ENCODE data around the gene CLTCL1.
A peak's percentile ranks its signal among the peaks of the same experiment; 100 is the strongest.
"Not testable (repeated sequence)": the region's sequence is repeated elsewhere in the genome, so short reads cannot be mapped to it uniquely, and the experiment has no call there.

The CLTCL1 gene

GRCh38 chr22:19291580-19292457 lies at the start of gene CLTCL1:
Gene CLTCL1 (minus strand): TSS chr22:19291719. CDS start chr22:19291641, 78 bp downstream.
- peak; percentile 54 for DNase-seq (ENCODE audit: low read depth)

- no peak for DNase-seq (ENCODE audit: low read depth)
Observed at GRCh38 chr22:19337137-19337536, 45.6 kb upstream of the CLTCL1 start.

- DNase-seq (ENCODE audit: low read depth): no peak
Observed at GRCh38 chr22:19336133-19337075, 44.9 kb upstream of the CLTCL1 start.

DNA sequence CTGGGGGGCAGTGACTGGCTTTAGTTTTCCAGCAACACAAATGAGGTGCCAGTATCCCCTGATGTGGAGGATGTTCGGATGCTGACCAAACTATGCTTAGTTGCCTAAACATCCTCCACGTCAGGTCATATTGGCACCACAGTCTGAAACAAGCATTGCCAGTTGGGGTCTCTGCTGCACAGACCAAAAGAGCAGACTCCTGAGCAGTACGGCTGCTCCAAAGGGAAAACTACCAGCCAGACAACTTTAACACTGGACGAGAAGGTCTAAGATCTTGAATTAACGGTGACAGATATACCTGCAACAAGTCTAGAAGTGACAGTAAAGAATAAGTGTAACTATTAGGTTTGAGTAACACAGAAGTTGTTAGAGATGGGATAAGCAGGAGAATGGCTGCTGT lies 40.5 kb upstream of the CLTCL1 start:
- no peak for DNase-seq (ENCODE audit: low read depth)

- DNase-seq (ENCODE audit: low read depth): no peak
Observed at GRCh38 chr22:19331474-19331873, 40.0 kb upstream of the CLTCL1 start.

DNA sequence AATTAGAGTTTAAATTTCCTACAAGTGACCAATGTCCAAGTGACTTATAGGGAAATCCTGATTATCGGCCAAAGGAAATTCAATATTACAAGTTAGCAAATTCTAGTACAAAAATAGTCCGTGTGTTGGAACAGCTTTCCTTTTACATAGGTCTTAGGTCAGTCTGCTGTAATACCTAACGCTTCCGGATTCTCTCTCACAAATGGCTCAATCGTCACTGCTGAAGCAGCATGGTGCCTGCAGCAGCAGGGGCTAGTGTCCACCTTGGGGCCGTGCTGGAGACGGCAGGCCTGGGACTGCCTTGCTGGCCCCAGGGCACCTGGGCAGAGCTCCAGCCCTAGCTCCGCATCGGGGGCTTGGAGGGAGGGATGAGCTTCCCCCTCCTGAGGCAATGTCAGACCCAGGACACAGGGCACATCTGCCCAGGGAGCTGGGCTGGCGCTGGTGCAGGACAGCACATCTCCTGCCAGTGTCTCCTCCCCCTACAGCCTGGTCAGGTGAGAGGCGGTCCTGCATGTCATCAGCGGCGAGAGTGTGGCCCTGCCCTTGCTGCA lies 39.4 kb upstream of the CLTCL1 start:
- no peak for DNase-seq (ENCODE audit: low read depth)

DNA sequence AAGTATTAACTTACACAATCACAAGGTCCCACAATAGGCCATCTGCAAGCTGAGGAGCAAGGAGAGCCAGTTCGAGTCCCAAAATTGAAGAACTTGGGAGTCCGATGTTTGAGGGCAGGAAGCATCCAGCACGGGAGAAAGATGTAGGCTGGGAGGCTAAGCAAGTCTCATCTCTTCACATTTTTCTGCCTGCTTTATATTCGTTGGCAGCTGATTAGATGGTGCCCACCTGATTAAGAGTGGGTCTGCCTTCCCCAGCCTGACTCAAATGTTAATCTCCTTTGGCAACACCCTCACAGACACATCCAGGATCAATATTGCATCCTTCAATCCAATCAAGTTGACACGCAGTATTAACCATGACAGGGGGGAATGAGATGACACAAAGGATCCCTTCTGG lies 38.7 kb upstream of the CLTCL1 start:
- DNase-seq (ENCODE audit: low read depth): not testable (repeated sequence)

DNA sequence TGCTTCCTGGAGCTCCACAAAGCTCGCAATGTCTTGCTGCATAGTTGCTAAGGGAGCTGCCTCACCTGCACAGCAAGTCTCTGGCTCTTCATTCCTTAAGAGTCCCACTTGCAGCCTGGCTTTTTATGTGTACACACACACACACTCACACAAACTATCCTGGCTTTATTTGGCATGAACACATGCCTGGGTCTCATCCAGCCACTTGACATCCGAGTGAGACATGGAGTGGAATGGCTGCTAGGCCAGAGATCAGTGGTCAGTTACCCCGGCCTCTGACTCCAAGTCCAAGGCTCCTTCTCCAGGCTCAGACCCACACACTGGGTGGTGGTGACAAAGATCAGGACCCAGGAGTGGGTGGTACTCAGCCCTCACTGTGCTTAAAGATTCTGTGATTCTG lies 37.9 kb upstream of the CLTCL1 start:
- no peak for DNase-seq (ENCODE audit: low read depth)

GRCh38 chr22:19325296-19325948 lies 33.9 kb upstream of the CLTCL1 start:
- DNase-seq (ENCODE audit: low read depth): no peak

GRCh38 chr22:19323420-19323819 lies 31.9 kb upstream of the CLTCL1 start:
- not testable (repeated sequence) for DNase-seq (ENCODE audit: low read depth)

GRCh38 chr22:19321757-19322156 lies 30.2 kb upstream of the CLTCL1 start:
- no peak for DNase-seq (ENCODE audit: low read depth)

- DNase-seq (ENCODE audit: low read depth): not testable (repeated sequence)
Observed at GRCh38 chr22:19320136-19320535, 28.6 kb upstream of the CLTCL1 start.

- no peak for DNase-seq (ENCODE audit: low read depth)
Observed at GRCh38 chr22:19319281-19319680, 27.8 kb upstream of the CLTCL1 start.

DNA sequence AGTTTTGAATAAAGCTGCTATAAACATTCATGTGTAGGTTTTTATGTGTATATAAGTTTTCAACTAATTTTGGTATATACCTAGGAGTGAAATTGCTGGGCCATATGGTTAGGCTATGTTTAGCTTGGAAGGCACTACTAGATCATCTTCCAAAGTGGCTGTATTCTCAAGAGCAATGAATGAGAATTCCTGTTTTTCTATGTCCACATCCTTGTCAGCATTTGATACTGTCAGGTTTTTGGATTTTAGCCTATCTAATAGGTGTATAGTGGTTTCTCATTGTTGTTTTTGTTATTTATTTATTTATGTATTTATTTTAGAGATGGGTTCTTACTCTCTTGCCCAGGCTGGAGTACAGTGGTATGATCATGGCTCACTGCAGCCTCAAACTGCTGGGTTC lies 26.3 kb upstream of the CLTCL1 start:
- no peak for DNase-seq (ENCODE audit: low read depth)

DNA sequence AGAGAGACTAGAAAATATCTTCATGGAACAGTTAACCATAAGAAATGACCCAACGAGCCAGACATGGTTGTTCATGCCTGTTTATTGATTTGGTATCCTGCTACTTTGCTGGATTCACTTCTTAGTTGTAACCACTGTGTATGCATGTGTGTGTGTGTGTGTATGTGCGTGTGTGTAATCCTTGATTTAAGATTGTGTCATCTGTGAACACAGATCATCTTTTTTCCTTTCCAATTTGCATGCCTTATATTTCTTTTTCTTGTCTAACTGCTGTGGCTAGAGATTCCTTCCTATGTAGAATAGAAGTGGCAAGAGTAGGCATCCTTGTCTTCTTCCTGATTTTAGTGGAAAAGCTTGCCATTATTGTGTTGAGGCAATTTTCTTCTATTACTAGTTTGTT lies 16.4 kb upstream of the CLTCL1 start:
- DNase-seq (ENCODE audit: low read depth): no peak

- DNase-seq (ENCODE audit: low read depth): not testable (repeated sequence)
Observed at GRCh38 chr22:19306535-19306934, 15.0 kb upstream of the CLTCL1 start.

GRCh38 chr22:19304547-19304946 lies 13.0 kb upstream of the CLTCL1 start:
- DNase-seq (ENCODE audit: low read depth): no peak

GRCh38 chr22:19303785-19304184 lies 12.3 kb upstream of the CLTCL1 start:
- no peak for DNase-seq (ENCODE audit: low read depth)

- no peak for DNase-seq (ENCODE audit: low read depth)
Observed at GRCh38 chr22:19295733-19296132, 4.2 kb upstream of the CLTCL1 start.

- DNase-seq (ENCODE audit: low read depth): no peak
Observed at GRCh38 chr22:19292458-19293230, 1.1 kb upstream of the CLTCL1 start.

DNA sequence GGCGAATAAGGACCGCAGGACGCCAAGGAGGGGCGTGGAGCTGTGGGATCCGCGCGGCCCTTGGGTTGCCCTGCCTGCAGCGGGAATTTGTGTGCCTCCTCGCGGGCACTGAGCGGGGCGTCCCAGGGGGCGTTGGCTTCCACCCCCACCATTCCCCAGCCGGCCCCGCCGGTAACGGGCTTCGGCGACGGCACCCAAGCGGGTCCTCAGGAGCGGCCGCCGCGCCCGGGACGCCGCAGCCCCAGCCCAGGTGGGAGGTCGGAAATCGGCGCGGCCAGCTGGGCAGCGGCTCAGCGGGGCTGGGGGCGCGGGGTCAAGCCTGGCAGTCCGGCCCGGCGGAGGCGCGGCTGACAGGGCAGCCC lies 320 bp downstream of the CLTCL1 start:
- peak; percentile 4 for DNase-seq (ENCODE audit: low read depth)
